Trophoblast cell (in vitro differentiated cells and primary cell): ENCODE measurements around the gene MCOLN2.

Source experiments
- DNase-seq, 2 donors: peaks; one replicate each; pipeline ENCODE4 v3.0.0-alpha.2; 2016
- H2AFZ ChIP-seq: 2 replicates; pipeline ENCODE4 v1.6.1; 2013; ENCODE audit warnings: low read length, moderate library complexity, mild to moderate bottlenecking; ENCODE audit not compliant: insufficient read depth, poor library complexity
- H2AK5ac ChIP-seq: 2 replicates; pipeline ENCODE4 v1.6.1; 2013; ENCODE audit warnings: mild to moderate bottlenecking, low read length
- H2BK120ac ChIP-seq: 2 replicates; pipeline ENCODE4 v1.6.1; 2013; ENCODE audit warnings: low read length, mild to moderate bottlenecking, moderate library complexity; ENCODE audit not compliant: insufficient read depth, poor library complexity
- H2BK12ac ChIP-seq: 2 replicates; pipeline ENCODE4 v1.6.1; 2013; ENCODE audit warnings: mild to moderate bottlenecking, low read length, moderate library complexity
- H2BK5ac ChIP-seq: 2 replicates; pipeline ENCODE4 v1.6.1; 2013; ENCODE audit warnings: low read length, low read depth, moderate library complexity, mild to moderate bottlenecking; ENCODE audit not compliant: poor library complexity
- H3K14ac ChIP-seq: 2 replicates; pipeline ENCODE4 v1.6.1; 2013; ENCODE audit warnings: mild to moderate bottlenecking, low read length
- H3K18ac ChIP-seq: 2 replicates; pipeline ENCODE4 v1.6.1; 2013; ENCODE audit warnings: mild to moderate bottlenecking, low read length
- H3K23ac ChIP-seq: 2 replicates; pipeline ENCODE4 v1.6.1; 2013; ENCODE audit warnings: low read length
- H3K27ac ChIP-seq: 2 replicates; pipeline ENCODE4 v1.5.1; 2013; ENCODE audit warnings: low read depth, mild to moderate bottlenecking, inconsistent platforms, low read length, moderate library complexity
- H3K27me3 ChIP-seq: 2 replicates; pipeline ENCODE4 v1.6.1; 2013; ENCODE audit warnings: inconsistent platforms, mild to moderate bottlenecking, low read length, moderate library complexity; ENCODE audit not compliant: insufficient read depth
- H3K36me3 ChIP-seq, 2 experiments: 1 replicate in 1 of 2; 2 replicates in 1 of 2; pipeline ENCODE4 v1.6.1; 2013; ENCODE audit warnings: low read length in 2 of 2, mild to moderate bottlenecking in 2 of 2, moderate library complexity in 1 of 2; ENCODE audit not compliant: insufficient read depth in 2 of 2, control insufficient read depth in 1 of 2
- H3K4ac ChIP-seq: 2 replicates; pipeline ENCODE4 v1.6.1; 2013; ENCODE audit warnings: low read depth, mild to moderate bottlenecking, low read length, moderate library complexity
- H3K4me1 ChIP-seq, 2 experiments: 1 replicate in 1 of 2; 2 replicates in 1 of 2; pipeline ENCODE4 v1.6.1; 2013; ENCODE audit warnings: low read length in 2 of 2, mild to moderate bottlenecking in 2 of 2, moderate library complexity in 1 of 2; ENCODE audit not compliant: insufficient read depth in 2 of 2, control insufficient read depth in 1 of 2
- H3K4me2 ChIP-seq: 2 replicates; pipeline ENCODE4 v1.6.1; 2013; ENCODE audit warnings: inconsistent platforms, mild to moderate bottlenecking, low read length, moderate library complexity
- H3K4me3 ChIP-seq: 2 replicates; pipeline ENCODE4 v1.5.1; 2013; ENCODE audit warnings: mild to moderate bottlenecking, low read depth, low read length, inconsistent platforms
- H3K79me1 ChIP-seq: one replicate; pipeline ENCODE4 v1.6.1; 2013; ENCODE audit warnings: low read length
- H3K79me2 ChIP-seq: 2 replicates; pipeline ENCODE4 v1.6.1; 2013; ENCODE audit warnings: low read length, mild to moderate bottlenecking; ENCODE audit not compliant: control insufficient read depth, insufficient read depth, poor library complexity
- H3K9ac ChIP-seq: 2 replicates; pipeline ENCODE4 v1.6.1; 2013; ENCODE audit warnings: mild to moderate bottlenecking, low read length
- H3K9me3 ChIP-seq: 2 replicates; pipeline ENCODE4 v1.6.1; 2013; ENCODE audit warnings: low read depth, mild to moderate bottlenecking, control low read depth, inconsistent platforms, low read length; ENCODE audit not compliant: insufficient read depth
- H4K12ac ChIP-seq: 2 replicates; pipeline ENCODE4 v1.6.1; 2013; ENCODE audit warnings: low read depth, mild to moderate bottlenecking, low read length, moderate library complexity
- H4K8ac ChIP-seq: 2 replicates; pipeline ENCODE4 v1.6.1; 2013; ENCODE audit warnings: low read depth, mild to moderate bottlenecking, low read length, moderate library complexity
- H4K91ac ChIP-seq: one replicate; pipeline ENCODE4 v1.6.1; 2013; ENCODE audit warnings: low read depth, mild to moderate bottlenecking, low read length, moderate library complexity
- WGBS: extraction: QIAGEN DNeasy Blood & Tissue Kit; methylation state at CpG from one replicate; pipeline ENCODE4 v1.1.7; 2013; ENCODE audit warnings: missing lambda C conversion rate; ENCODE audit not compliant: insufficient read length, insufficient coverage; ENCODE audit errors: extremely low coverage; 5-methylcytosine and 5-hydroxymethylcytosine counted together

The MCOLN2 gene

GRCh38 chr1:84939151-84939550 is 57.8 kb downstream of the MCOLN2 start:
- Histone ChIP-seq H3K79me2 (no peaks in the 10 kb centered on the region), H4K12ac (no peak overlapping the region), H2AK5ac (no peak overlapping the region), H3K4me1 (no peaks in the 10 kb centered on the region), H2BK120ac (no peak overlapping the region), H3K4ac (no peak overlapping the region), H3K4me3 (no peak overlapping the region), H4K91ac (no peak overlapping the region), H3K14ac (no peak overlapping the region), H4K8ac (no peak overlapping the region), H3K36me3 (no peaks in the 10 kb centered on the region), H3K79me1 (no peaks in the 10 kb centered on the region), H2AFZ (no peak overlapping the region), H3K18ac (no peak overlapping the region), H3K4me2 (no peak overlapping the region), H3K23ac (no peak overlapping the region), H3K27ac (no peak overlapping the region), H2BK12ac (no peak overlapping the region), H3K9me3 (no peaks in the 10 kb centered on the region), H2BK5ac (no peak overlapping the region), H3K9ac (no peak overlapping the region), H3K27me3 (no peaks in the 10 kb centered on the region)
- DNase-seq = no peak
- no CpG with 5 or more reads among the region's 8 CpGs for WGBS

GRCh38 chr1:84936116-84936810 is 60.6 kb downstream of the MCOLN2 start:
- Histone ChIP-seq H3K9ac (no peak overlapping the region), H4K8ac (no peak overlapping the region), H3K23ac (no peak overlapping the region), H2BK5ac (no peak overlapping the region), H3K4me1 (no peaks in the 10 kb centered on the region), H3K36me3 (no peaks in the 10 kb centered on the region), H3K18ac (no peak overlapping the region), H3K79me1 (no peaks in the 10 kb centered on the region), H2BK12ac (no peak overlapping the region), H3K9me3 (no peaks in the 10 kb centered on the region), H3K27ac (no peak overlapping the region), H3K4ac (no peak overlapping the region), H3K4me2 (no peak overlapping the region), H3K14ac (no peak overlapping the region), H3K4me3 (no peak overlapping the region), H4K12ac (no peak overlapping the region), H2BK120ac (no peak overlapping the region), H3K79me2 (no peaks in the 10 kb centered on the region), H4K91ac (no peak overlapping the region), H2AK5ac (no peak overlapping the region), H2AFZ (no peak overlapping the region), H3K27me3 (no peaks in the 10 kb centered on the region)
- no CpG with 5 or more reads among the region's 5 CpGs for whole genome bisulfite sequencing
- DNase-seq = peak in 1 of 2 donors; percentile 89

GRCh38 chr1:84933011-84933611 is 63.8 kb downstream of the MCOLN2 start:
- Histone ChIP-seq H3K4me2 (no peak overlapping the region), H3K27me3 (no peaks in the 10 kb centered on the region), H3K79me1 (no peaks in the 10 kb centered on the region), H2BK120ac (no peak overlapping the region), H2BK5ac (no peak overlapping the region), H3K9ac (no peak overlapping the region), H3K4me1 (no peaks in the 10 kb centered on the region), H3K9me3 (no peaks in the 10 kb centered on the region), H2AFZ (no peak overlapping the region), H4K91ac (no peak overlapping the region), H3K14ac (no peak overlapping the region), H3K4me3 (no peak overlapping the region), H3K79me2 (no peaks in the 10 kb centered on the region), H4K8ac (no peak overlapping the region), H3K36me3 (no peaks in the 10 kb centered on the region), H3K27ac (no peak overlapping the region), H3K23ac (no peak overlapping the region), H3K4ac (no peak overlapping the region), H2AK5ac (no peak overlapping the region), H3K18ac (no peak overlapping the region), H4K12ac (no peak overlapping the region), H2BK12ac (no peak overlapping the region)
- no CpG with 5 or more reads among the region's 7 CpGs for WGBS
- DNase-seq = no peak

- Histone ChIP-seq H2AK5ac (no peak overlapping the region), H3K9me3 (no peaks in the 10 kb centered on the region), H3K18ac (no peak overlapping the region), H4K12ac (no peak overlapping the region), H3K27ac (no peak overlapping the region), H2AFZ (no peak overlapping the region), H2BK5ac (no peak overlapping the region), H4K91ac (no peak overlapping the region), H3K27me3 (no peaks in the 10 kb centered on the region), H3K4ac (no peak overlapping the region), H4K8ac (no peak overlapping the region), H3K23ac (no peak overlapping the region), H3K4me3 (no peak overlapping the region), H3K79me2 (no peaks in the 10 kb centered on the region), H2BK120ac (no peak overlapping the region), H3K9ac (no peak overlapping the region), H3K14ac (no peak overlapping the region), H3K79me1 (no peaks in the 10 kb centered on the region), H2BK12ac (no peak overlapping the region), H3K4me2 (no peak overlapping the region), H3K36me3 (no peaks in the 10 kb centered on the region), H3K4me1 (no peaks in the 10 kb centered on the region)
- no CpG with 5 or more reads among the region's 2 CpGs for WGBS
- DNase-seq = no peak
These were observed 66.1 kb downstream of the MCOLN2 start for GRCh38 chr1:84930831-84931230.
